Neural crest cell (in vitro differentiated cells): Measurements from ENCODE around the gene TREH. TPM values are rescaled to one million over a fixed set of nuclear protein-coding genes. Genes with fewer than 3 reads are reported as not detected.

Source experiments
- DNase-seq: peaks from one replicate; pipeline ENCODE4 v3.0.0; 2021; ENCODE audit warnings: low read depth, mixed read lengths, low spot score
- H3K27ac Mint-ChIP-seq: one replicate; pipeline ENCODE4 v1.8.0; 2021; ENCODE audit warnings: mild to moderate bottlenecking, mixed read lengths; ENCODE audit not compliant: unreplicated experiment
- H3K27me3 Mint-ChIP-seq: 2 replicates; pipeline ENCODE4 v1.8.0; 2021; ENCODE audit warnings: low read depth, mild to moderate bottlenecking, mixed read lengths
- H3K36me3 Mint-ChIP-seq: 2 replicates; pipeline ENCODE4 v1.8.0; 2021; ENCODE audit warnings: low read depth, mild to moderate bottlenecking, mixed read lengths
- H3K4me1 Mint-ChIP-seq: 2 replicates; pipeline ENCODE4 v1.8.0; 2021; ENCODE audit warnings: mixed read lengths
- H3K4me3 Mint-ChIP-seq: one replicate; pipeline ENCODE4 v1.8.0; 2021; ENCODE audit warnings: mild to moderate bottlenecking, mixed read lengths
- H3K9me3 Mint-ChIP-seq: 2 replicates; pipeline ENCODE4 v1.8.0; 2021; ENCODE audit warnings: mixed read lengths
- total RNA-seq: library from RNA; stranded (reverse); gene quantifications from 2 replicates; pipeline ENCODE4 v1.2.1, GENCODE V29; 2021
- TF ChIP-seq, protein P1 (sequence below): fragments of 200-600 bp; sonication (generic); conservative IDR thresholded peaks from 2 replicates; pipeline ENCODE4 v1.5.0; 2021; ENCODE audit warnings: antibody characterized with exemption, mild to moderate bottlenecking

Gene TREH
- total RNA-seq, 1 donor from 2014 or later: not detected

DNA sequence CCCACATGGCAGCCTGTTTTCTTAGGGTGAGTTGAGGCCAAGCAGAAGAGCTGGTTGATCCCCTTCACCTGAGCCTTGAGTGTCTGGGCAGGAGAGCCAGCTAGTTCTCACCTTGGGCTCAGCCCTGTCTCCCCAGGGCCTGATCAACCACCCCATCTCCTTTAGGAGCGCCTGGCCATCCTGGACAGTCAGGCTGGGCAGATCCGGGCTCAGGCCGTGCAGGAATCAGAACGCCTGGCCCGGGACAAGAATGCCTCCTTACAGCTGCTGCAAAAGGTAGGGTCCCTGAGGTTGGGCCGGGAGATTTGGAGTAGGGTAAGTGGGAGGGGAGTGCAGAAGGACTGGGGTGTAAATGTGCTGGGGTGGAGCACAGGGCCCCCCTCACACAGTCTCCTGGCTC, 40.7 kb downstream of the TREH start:
- peaks cover 7% of the 10 kb centered on the region for H3K36me3 Mint-ChIP-seq
- no peaks in the 10 kb centered on the region for H3K9me3 Mint-ChIP-seq
- H3K4me3 Mint-ChIP-seq: no peak overlapping the region
- DNase-seq: no peak
- TF ChIP-seq, protein P1, sequence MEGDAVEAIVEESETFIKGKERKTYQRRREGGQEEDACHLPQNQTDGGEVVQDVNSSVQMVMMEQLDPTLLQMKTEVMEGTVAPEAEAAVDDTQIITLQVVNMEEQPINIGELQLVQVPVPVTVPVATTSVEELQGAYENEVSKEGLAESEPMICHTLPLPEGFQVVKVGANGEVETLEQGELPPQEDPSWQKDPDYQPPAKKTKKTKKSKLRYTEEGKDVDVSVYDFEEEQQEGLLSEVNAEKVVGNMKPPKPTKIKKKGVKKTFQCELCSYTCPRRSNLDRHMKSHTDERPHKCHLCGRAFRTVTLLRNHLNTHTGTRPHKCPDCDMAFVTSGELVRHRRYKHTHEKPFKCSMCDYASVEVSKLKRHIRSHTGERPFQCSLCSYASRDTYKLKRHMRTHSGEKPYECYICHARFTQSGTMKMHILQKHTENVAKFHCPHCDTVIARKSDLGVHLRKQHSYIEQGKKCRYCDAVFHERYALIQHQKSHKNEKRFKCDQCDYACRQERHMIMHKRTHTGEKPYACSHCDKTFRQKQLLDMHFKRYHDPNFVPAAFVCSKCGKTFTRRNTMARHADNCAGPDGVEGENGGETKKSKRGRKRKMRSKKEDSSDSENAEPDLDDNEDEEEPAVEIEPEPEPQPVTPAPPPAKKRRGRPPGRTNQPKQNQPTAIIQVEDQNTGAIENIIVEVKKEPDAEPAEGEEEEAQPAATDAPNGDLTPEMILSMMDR: no peak
- H3K4me1 Mint-ChIP-seq: peaks cover 18% of the 10 kb centered on the region
- H3K27ac Mint-ChIP-seq: no peak overlapping the region
- H3K27me3 Mint-ChIP-seq: no peaks in the 10 kb centered on the region

DNA sequence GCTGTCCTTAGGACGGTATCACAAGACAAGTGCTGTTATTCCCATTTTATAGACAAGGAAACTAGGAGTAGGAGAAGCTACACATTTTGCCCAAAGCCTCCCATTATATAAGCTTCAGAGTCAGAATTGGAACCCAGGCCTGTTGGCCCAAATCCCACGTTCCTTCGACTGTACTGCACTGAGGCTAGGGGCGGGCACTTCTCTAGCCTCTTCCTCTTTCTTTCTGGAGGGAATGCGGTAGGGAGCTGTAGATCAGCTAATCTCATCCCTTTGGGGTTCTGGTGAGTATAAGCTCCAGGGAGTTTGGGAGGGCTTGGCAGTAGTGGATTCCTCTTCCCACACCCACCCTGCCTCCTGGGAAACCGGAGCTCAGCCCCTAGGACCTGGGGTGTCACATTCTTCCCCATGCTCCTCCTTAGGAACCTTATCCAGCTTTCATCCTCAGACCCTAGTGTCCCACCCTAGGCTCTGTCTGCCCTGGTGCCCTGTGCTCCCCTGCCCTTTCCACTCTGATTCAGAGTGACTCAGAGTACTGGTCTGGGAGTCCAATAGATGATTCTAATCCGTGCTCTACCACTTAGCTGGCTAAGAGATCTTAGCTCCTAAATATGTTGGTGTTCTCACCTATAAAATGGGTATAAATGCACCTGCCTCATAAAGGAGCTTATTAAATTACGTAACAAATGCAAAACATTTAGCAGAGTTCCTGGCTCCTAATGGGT, 42.7 kb downstream of the TREH start:
- H3K36me3 Mint-ChIP-seq: peaks cover 10% of the 10 kb centered on the region
- no peaks in the 10 kb centered on the region for H3K27me3 Mint-ChIP-seq
- no peak overlapping the region for H3K4me3 Mint-ChIP-seq
- TF ChIP-seq, protein P1: no peak
- H3K4me1 Mint-ChIP-seq: peaks cover 23% of the 10 kb centered on the region
- no peak overlapping the region for H3K27ac Mint-ChIP-seq
- no peaks in the 10 kb centered on the region for H3K9me3 Mint-ChIP-seq
- DNase-seq: no peak

DNA sequence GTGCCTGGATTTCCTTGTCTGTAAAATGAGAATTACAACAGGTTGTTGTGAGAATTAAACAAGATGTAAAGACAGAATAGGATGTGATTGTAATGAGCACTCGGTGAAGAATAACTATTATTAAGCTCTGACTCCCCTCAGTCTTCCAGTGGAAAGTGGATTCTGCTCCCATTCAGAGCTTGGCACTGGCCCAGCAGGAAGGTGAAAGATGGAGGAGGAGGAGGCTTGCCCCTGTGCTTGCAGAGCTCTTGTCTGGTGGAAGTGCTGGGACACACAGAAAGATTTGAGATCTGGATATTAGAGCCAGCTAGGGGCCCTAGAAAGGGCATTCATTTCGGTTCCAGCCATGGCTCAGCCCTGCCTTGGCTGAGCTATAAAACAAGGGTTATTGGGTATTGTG, 43.8 kb downstream of the TREH start:
- Mint-ChIP-seq H3K27me3 (no peaks in the 10 kb centered on the region), H3K36me3 (peaks cover 10% of the 10 kb centered on the region), H3K4me3 (no peak overlapping the region)

DNA sequence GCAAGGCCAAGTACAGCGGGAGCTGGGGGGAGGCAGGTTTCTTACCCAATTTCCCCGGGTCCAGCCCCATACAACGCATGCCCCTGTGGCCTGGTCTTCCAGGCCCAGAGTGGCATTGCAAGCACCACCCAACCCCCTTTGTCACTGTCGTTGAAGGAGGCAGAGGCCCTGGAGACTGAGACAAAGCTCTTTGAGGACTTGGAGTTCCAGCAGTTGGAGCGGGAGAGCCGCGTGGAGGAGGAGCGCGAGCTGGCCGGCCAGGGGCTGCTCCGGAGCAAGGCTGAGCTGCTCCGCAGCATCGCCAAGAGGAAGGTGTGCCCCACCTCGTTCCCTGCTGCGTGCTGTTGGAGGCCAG, 44.2 kb downstream of the TREH start:
- TF ChIP-seq, protein P1: no peak
- peaks cover 10% of the 10 kb centered on the region for H3K36me3 Mint-ChIP-seq
- H3K4me3 Mint-ChIP-seq: no peak overlapping the region
- peaks cover 23% of the 10 kb centered on the region for H3K4me1 Mint-ChIP-seq
- H3K9me3 Mint-ChIP-seq: no peaks in the 10 kb centered on the region
- no peak overlapping the region for H3K27ac Mint-ChIP-seq
- no peaks in the 10 kb centered on the region for H3K27me3 Mint-ChIP-seq
- DNase-seq: no peak

More for the DNA sequence above, 43.8 kb downstream of the TREH start:
- Mint-ChIP-seq H3K9me3 (no peaks in the 10 kb centered on the region), H3K4me1 (peaks cover 23% of the 10 kb centered on the region), H3K27ac (no peak overlapping the region)
- TF ChIP-seq, protein P1: no peak
- DNase-seq: no peak

DNA sequence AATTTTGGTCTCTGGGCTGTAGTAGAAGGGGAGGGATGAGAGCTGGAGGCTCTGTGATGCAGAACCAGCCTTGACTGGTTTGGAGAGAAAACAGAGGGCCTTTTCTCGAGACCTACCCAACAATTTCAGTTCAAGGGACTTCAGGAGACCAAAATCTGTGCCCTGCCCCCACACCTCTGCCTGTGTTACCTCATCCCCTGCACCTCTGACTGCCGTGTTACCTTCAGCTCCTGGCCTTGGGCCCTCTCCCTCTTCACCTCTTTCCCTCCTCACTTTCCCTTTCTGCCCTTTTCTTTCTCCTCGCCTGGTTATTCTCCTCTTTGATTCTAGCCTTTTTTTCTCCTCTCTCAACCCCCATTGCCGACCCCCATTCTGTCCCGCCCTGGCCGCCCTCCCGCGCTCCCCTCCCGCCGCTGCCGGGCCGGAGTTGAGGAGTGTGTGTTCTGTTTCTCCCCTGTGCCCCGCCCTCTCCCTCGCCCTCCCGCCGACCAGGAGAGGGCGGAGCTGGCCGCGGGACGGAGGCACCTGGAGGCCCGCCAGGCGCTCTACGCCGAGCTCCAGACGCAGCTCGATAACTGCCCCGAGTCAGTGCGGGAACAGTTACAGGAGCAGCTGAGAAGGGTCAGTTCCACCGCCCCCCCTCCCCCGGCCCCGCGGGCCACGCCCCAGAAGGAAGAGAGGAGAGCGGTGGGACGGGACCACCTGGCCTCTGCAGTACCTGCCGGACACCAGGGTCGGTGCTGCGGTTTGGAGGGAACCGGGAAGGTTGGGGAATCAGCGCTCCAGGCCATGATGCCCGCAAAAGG, 44.8 kb downstream of the TREH start:
- Mint-ChIP-seq H3K4me3 (peak overlapping the region; percentile 31), H3K27ac (peak overlapping the region; percentile 57)

More for the DNA sequence above, 44.8 kb downstream of the TREH start:
- DNase-seq: no peak
- no peaks in the 10 kb centered on the region for H3K27me3 Mint-ChIP-seq
- H3K4me1 Mint-ChIP-seq: peaks cover 23% of the 10 kb centered on the region
- TF ChIP-seq, protein P1: peak; percentile 34
- H3K9me3 Mint-ChIP-seq: no peaks in the 10 kb centered on the region
- peaks cover 8% of the 10 kb centered on the region for H3K36me3 Mint-ChIP-seq
